ENCODE measurements around the gene PERP.

Gene PERP

GRCh38 chr6:138105446-138105845, 1.8 kb downstream of the PERP start:
- no peak for TF ChIP-seq CTCF (IDR thresholded peaks at IDR 0.05; ENCODE audit: low read depth, low read length)
- DNase-seq (ENCODE audit: extremely low read depth, low read depth), result no peak

GRCh38 chr6:138104618-138105213, 2.5 kb downstream of the PERP start:
- no peak for TF ChIP-seq CTCF (IDR thresholded peaks at IDR 0.05; ENCODE audit: low read depth, low read length)
- no peak for DNase-seq (ENCODE audit: extremely low read depth, low read depth)

GRCh38 chr6:138103871-138104270, 3.3 kb downstream of the PERP start:
- DNase-seq (ENCODE audit: extremely low read depth, low read depth), result no peak

GRCh38 chr6:138101946-138102731, 5.1 kb downstream of the PERP start:
- no peak for TF ChIP-seq CTCF (IDR thresholded peaks at IDR 0.05; ENCODE audit: low read depth, low read length)
- no peak for DNase-seq (ENCODE audit: extremely low read depth, low read depth)

More at GRCh38 chr6:138103871-138104270, 3.3 kb downstream of the PERP start:
- no peak for TF ChIP-seq CTCF (IDR thresholded peaks at IDR 0.05; ENCODE audit: low read depth, low read length)

- peak; percentile 79 for DNase-seq (ENCODE audit: extremely low read depth, low read depth)
Observed at GRCh38 chr6:138099832-138100231, 7.4 kb downstream of the PERP start.

GRCh38 chr6:138098306-138098705, 8.9 kb downstream of the PERP start:
- no peak for TF ChIP-seq CTCF (IDR thresholded peaks at IDR 0.05; ENCODE audit: low read depth, low read length)
- no peak for DNase-seq (ENCODE audit: extremely low read depth, low read depth)

More at GRCh38 chr6:138099832-138100231, 7.4 kb downstream of the PERP start:
- TF ChIP-seq CTCF (IDR thresholded peaks at IDR 0.05; ENCODE audit: low read depth, low read length), result no peak

GRCh38 chr6:138094260-138094659, 13.0 kb downstream of the PERP start:
- DNase-seq (ENCODE audit: extremely low read depth, low read depth), result no peak
- no peak for TF ChIP-seq CTCF (IDR thresholded peaks at IDR 0.05; ENCODE audit: low read depth, low read length)
